CD4-positive, alpha-beta T cell (primary cell): Measurements from ENCODE around the gene CSTF2T. TPM values are rescaled to one million over a fixed set of nuclear protein-coding genes. Genes with fewer than 3 reads are reported as not detected.

Source experiments
- ATAC-seq: fragments of 200-7000 bp; cut with Tn5 transposase; one replicate; pipeline ENCODE4 v1.10.0; 2022; ENCODE audit warnings: mild to moderate bottlenecking; ENCODE audit not compliant: poor library complexity
- CTCF ChIA-PET: fragments of 350-600 bp; sonication (Branson Sonifier 250); formaldehyde crosslinking; loops from one replicate; lab custom pipeline; 2021; ENCODE audit warnings: antibody characterized with exemption, inconsistent platforms; lab: Charles Lee
- POLR2A ChIA-PET: fragments of 350-600 bp; sonication (Branson Sonifier 250); formaldehyde crosslinking; loops from one replicate; lab custom pipeline; 2021; ENCODE audit warnings: antibody characterized with exemption, inconsistent platforms; lab: Charles Lee
- DNase-seq, 14 experiments: peaks; one replicate each; pipeline ENCODE4 v3.0.0-alpha.2; 2013 to 2020; ENCODE audit warnings: mixed read lengths in 2 of 14
- H3K27ac ChIP-seq, 2 donors: one replicate each; pipeline versions ENCODE4 v1.5.1 to v1.7.0; 2013; ENCODE audit warnings: low read length in 2 of 2, low read depth in 1 of 2, mild to moderate bottlenecking in 1 of 2
- H3K27me3 ChIP-seq, 2 experiments: 1 replicate in 1 of 2; 2 replicates in 1 of 2; pipeline versions ENCODE4 v1.6.1 to v1.7.0; 2013; ENCODE audit warnings: low read length in 2 of 2, control low read depth in 1 of 2, mild to moderate bottlenecking in 1 of 2, moderate library complexity in 1 of 2; ENCODE audit not compliant: insufficient read depth in 2 of 2, control insufficient read depth in 1 of 2
- H3K36me3 ChIP-seq: one replicate; pipeline ENCODE4 v1.6.1; 2013; ENCODE audit warnings: low read length, control low read depth; ENCODE audit not compliant: insufficient read depth
- H3K4me1 ChIP-seq: one replicate; pipeline ENCODE4 v1.6.1; 2013; ENCODE audit warnings: low read length, control low read depth; ENCODE audit not compliant: insufficient read depth
- H3K4me3 ChIP-seq: one replicate; pipeline ENCODE4 v1.5.1; 2013; ENCODE audit warnings: mild to moderate bottlenecking, low read length, moderate library complexity
- H3K9me3 ChIP-seq, 2 experiments: 1 replicate in 1 of 2; 2 replicates in 1 of 2; pipeline versions ENCODE4 v1.6.1 to v1.7.0; 2013; ENCODE audit warnings: low read length in 2 of 2, mild to moderate bottlenecking in 2 of 2, control low read depth in 1 of 2, moderate library complexity in 1 of 2; ENCODE audit not compliant: control insufficient read depth in 1 of 2, insufficient read depth in 1 of 2
- H3K27ac Mint-ChIP-seq: one replicate; pipeline ENCODE4 v1.8.0; 2020; ENCODE audit warnings: mixed read lengths
- H3K27me3 Mint-ChIP-seq: one replicate; pipeline ENCODE4 v1.8.0; 2021; ENCODE audit warnings: mixed read lengths
- H3K36me3 Mint-ChIP-seq: one replicate; pipeline ENCODE4 v1.8.0; 2021; ENCODE audit warnings: low read depth, mixed read lengths
- H3K4me1 Mint-ChIP-seq: one replicate; pipeline ENCODE4 v1.8.0; 2021; ENCODE audit warnings: low read depth, mixed read lengths
- H3K4me3 Mint-ChIP-seq: one replicate; pipeline ENCODE4 v1.8.0; 2020; ENCODE audit warnings: mild to moderate bottlenecking, mixed read lengths
- H3K9me3 Mint-ChIP-seq: one replicate; pipeline ENCODE4 v1.8.0; 2020; ENCODE audit warnings: mixed read lengths
- CTCF ChIP-seq: fragments of 200-600 bp; IDR thresholded peaks from one replicate; pipeline ENCODE4 v1.8.0; 2022; ENCODE audit warnings: antibody characterized with exemption, mild to moderate bottlenecking
- intact Hi-C, 2 experiments: fragments of 100-400 bp; cut with DNase I in 1 of 2; cut with micrococcal nuclease in 1 of 2; formaldehyde crosslinking; loops; one replicate each; pipeline versions ENCODE4 v1.15.1 to v1.9.0; 2023 to 2025; cut with DNase I, micrococcal nuclease
- total RNA-seq, 174 experiments: library from RNA in 2 of 174; stranded (reverse) in 2 of 174; gene quantifications; one replicate each; pipeline ENCODE4 v1.2.3 and lab custom pipeline; 2021 to 2026

CSTF2T gene
- total RNA-seq, 2 experiments from 2014 or later: 28.4 to 29.6 TPM

- Mint-ChIP-seq H3K27ac (peak overlapping the region; percentile 99), H3K4me3 (peak overlapping the region; percentile 62), H3K9me3 (no peaks in the 10 kb centered on the region), H3K36me3 (peaks cover 42% of the 10 kb centered on the region), H3K4me1 (peaks cover 53% of the 10 kb centered on the region), H3K27me3 (no peaks in the 10 kb centered on the region)
- no peak for TF ChIP-seq CTCF
- ATAC-seq: no peak
- DNase-seq: no peak
- ChIA-PET CTCF (no interaction called here), POLR2A (no interaction called here)
- H3K4me1 ChIP-seq: peaks cover 25% of the 10 kb centered on the region
- peaks cover 14% of the 10 kb centered on the region for H3K36me3 ChIP-seq
- no peaks in the 10 kb centered on the region for H3K9me3 ChIP-seq
- H3K27ac ChIP-seq: no peak overlapping the region
- intact Hi-C loops: loop anchor here in 1 of 2 experiments (10.0 kb wide), 1 partner anchor 1071 kb away; the partner anchor contains the start of gene SGMS1
- no peaks in the 10 kb centered on the region for H3K27me3 ChIP-seq
- H3K4me3 ChIP-seq: no peak overlapping the region
Measured at GRCh38 chr10:51696251-51696650, 3.1 kb downstream of the CSTF2T start.

- Mint-ChIP-seq H3K4me3 (peak overlapping the region; percentile 13), H3K9me3 (no peaks in the 10 kb centered on the region), H3K27ac (peak overlapping the region; percentile 4), H3K27me3 (no peaks in the 10 kb centered on the region), H3K36me3 (peaks cover 34% of the 10 kb centered on the region), H3K4me1 (peaks cover 44% of the 10 kb centered on the region)
- Histone ChIP-seq H3K27me3 (no peaks in the 10 kb centered on the region), H3K36me3 (peaks cover 14% of the 10 kb centered on the region), H3K27ac (no peak overlapping the region), H3K9me3 (no peaks in the 10 kb centered on the region), H3K4me1 (peaks cover 18% of the 10 kb centered on the region), H3K4me3 (no peak overlapping the region)
- ATAC-seq (no peak), DNase-seq (no peak)
- intact Hi-C loops: loop anchor here in 1 of 2 experiments (10.0 kb wide), 1 partner anchor 1069 kb away; the partner anchor contains the start of gene SGMS1
- POLR2A ChIA-PET: no interaction called here
- CTCF ChIA-PET: no interaction called here
- TF ChIP-seq CTCF: no peak
Measured at GRCh38 chr10:51694086-51694768, 5.2 kb downstream of the CSTF2T start.

DNA sequence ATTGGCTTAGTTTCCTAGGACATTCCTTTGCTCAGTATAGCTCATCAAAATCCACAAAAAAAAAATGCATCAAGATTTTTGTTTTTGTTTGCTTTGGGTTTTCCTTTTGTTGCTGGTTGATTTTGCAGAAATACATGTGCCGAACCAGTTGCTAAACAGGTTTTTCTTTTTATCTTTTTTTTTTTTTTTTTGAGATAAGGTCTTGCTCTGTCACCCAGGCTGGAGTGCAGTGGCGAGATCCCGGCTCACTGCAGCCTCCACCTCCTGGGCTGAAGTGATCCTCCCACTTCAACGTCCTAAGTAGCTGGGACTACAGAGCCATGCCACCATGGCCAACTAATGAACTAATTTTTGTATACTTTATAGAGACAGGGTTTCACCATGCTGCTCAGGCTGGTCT is 8.3 kb downstream of the CSTF2T start:
- H3K27ac Mint-ChIP-seq: no peak overlapping the region
- Histone ChIP-seq H3K27ac (no peak overlapping the region), H3K36me3 (peaks cover 3% of the 10 kb centered on the region), H3K27me3 (no peaks in the 10 kb centered on the region), H3K4me3 (no peak overlapping the region), H3K9me3 (no peaks in the 10 kb centered on the region), H3K4me1 (no peaks in the 10 kb centered on the region)
- H3K36me3 Mint-ChIP-seq: peaks cover 9% of the 10 kb centered on the region
- H3K27me3 Mint-ChIP-seq: peaks cover 3% of the 10 kb centered on the region
- H3K9me3 Mint-ChIP-seq: no peaks in the 10 kb centered on the region
- peaks cover 17% of the 10 kb centered on the region for H3K4me1 Mint-ChIP-seq
- intact Hi-C loops: loop anchor here in 1 of 2 experiments (10.0 kb wide), 1 partner anchor 1066 kb away; the partner anchor contains the start of gene SGMS1
- ATAC-seq (no peak), DNase-seq (no peak)
- ChIA-PET CTCF (interaction anchor here (0.9 kb wide), 1 partner anchor 9 kb away, joined by 3 read pairs; no protein-coding TSS in a partner anchor), POLR2A (interaction anchor here (1.2 kb wide), 1 partner anchor 9 kb away, joined by 3 read pairs; the partner anchor contains the start of gene CSTF2T)
- no peak overlapping the region for H3K4me3 Mint-ChIP-seq
- no peak for TF ChIP-seq CTCF
